HG03064 (cell line): ENCODE measurements around the gene ARSG.
"Not testable (repeated sequence)": the region's sequence is repeated elsewhere in the genome, so short reads cannot be mapped to it uniquely, and the experiment has no call there.

ENCODE experiments used
- ATAC-seq: cut with Tn5 transposase; IDR thresholded peaks from one replicate; pipeline ENCODE4 v1.9.1; 2021; ENCODE audit warnings: low read depth; ENCODE audit not compliant: unreplicated experiment

ARSG gene

GRCh38 chr17:68326681-68327080 lies 35.4 kb downstream of the ARSG start:
- no peak for ATAC-seq

GRCh38 chr17:68327823-68328557 lies 36.7 kb downstream of the ARSG start:
- ATAC-seq: no peak

DNA sequence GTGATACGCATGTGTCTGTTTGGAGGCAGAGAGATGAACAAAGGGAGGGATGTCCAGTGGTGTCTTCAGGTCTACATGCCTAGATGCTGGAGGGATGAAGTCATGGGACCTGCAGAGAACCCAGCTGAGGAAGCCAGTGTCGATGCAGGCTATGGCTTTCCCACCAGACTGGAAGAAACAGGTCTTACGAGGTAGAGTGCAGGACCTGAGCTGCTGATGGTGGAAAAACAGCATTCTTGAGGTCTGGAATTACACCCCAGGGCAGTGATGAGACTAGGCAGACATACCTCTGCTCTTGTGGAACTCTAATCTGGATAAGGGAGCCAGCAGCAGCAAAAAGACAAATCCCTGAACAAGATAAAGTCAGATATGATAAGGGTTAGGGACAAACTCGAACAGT lies 37.4 kb downstream of the ARSG start:
- no peak for ATAC-seq

- ATAC-seq: no peak
These were observed 38.0 kb downstream of the ARSG start for GRCh38 chr17:68329331-68329730.

DNA sequence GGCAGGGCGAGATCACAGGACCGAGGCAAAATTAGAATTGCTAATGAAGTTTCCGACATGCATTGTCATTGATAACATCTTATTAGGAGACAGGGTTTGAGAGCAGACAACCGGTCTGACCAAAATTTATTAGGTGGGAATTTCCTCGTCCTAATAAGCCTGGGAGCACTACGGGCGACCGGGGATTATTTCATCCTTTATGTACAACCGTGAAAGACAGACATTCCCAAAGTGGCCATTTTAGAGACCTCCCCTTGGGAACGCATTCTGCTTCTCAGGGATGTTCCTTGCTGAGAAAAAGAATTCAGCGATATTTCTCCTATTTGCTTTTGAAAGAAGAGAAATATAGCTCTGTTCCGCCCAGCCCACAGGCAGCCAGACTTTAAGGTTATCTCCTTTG lies 40.6 kb downstream of the ARSG start:
- not testable (repeated sequence) for ATAC-seq

- ATAC-seq: no peak
These were observed 43.1 kb downstream of the ARSG start for GRCh38 chr17:68334393-68334792.

- ATAC-seq: no peak
These were observed 50.2 kb downstream of the ARSG start for GRCh38 chr17:68341482-68341881.

- no peak for ATAC-seq
These were observed 52.7 kb downstream of the ARSG start for GRCh38 chr17:68343976-68344375.

DNA sequence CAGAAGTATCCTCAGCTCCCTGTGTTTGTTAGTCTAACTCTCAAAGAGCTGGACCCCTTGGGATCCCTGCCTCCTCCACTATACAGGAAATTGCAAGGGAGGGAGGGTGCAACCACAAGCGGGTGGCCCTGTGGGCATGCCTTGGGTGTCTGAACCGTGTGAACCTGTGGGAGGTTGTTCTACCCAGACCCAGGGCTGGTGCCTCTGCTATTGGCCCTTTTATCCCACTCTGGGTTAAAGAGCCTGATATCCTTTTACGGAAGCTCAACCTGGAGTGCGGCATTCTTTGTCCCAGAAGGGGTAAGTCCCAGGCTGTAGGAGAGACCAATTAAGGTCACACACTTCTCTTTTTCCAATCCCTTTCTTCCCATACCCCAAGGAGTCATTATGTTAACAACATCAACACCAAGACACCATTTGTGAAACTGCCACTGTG lies 53.4 kb downstream of the ARSG start:
- ATAC-seq: no peak

DNA sequence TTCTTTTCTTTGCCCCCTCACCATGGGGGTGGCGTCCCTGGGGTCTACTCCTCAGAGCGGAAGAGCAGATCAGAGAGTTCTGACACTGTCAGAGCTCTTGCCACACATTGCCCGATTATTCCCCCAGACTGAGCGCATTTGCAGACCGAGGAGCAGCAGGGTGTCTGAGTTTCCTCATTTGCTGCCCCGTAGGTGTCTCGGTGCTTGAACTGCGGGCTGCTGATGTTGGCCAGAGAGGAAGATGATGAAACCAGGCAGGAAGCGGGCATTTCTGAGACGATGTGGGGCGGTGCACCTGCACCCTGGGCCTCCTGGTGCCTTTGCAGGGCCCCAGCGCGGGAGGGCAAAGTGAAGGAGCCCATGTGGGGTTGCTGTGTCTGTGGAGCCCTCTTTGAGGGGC lies 55.2 kb downstream of the ARSG start:
- peak; percentile 72 for ATAC-seq

GRCh38 chr17:68347380-68347779 lies 56.1 kb downstream of the ARSG start:
- no peak for ATAC-seq

DNA sequence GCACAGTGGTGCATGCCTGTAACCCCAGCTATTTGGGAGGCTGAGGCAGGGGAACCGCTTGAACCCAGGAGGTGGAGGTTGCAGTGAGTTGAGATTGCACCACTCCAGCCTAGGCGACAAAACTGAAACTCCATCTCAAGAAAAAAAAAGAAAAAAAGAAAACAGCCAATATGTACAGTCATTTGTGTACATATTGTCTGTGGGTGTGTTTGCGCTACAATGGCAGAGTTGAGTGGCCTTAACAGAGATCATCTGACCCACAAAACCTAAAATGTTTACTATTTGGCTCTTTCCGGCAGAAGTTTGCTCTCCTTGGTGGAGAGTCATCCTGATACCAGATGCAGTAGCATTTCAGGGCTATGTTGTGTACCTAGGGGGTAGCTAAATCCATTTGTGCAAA lies 57.9 kb downstream of the ARSG start:
- ATAC-seq: no peak

DNA sequence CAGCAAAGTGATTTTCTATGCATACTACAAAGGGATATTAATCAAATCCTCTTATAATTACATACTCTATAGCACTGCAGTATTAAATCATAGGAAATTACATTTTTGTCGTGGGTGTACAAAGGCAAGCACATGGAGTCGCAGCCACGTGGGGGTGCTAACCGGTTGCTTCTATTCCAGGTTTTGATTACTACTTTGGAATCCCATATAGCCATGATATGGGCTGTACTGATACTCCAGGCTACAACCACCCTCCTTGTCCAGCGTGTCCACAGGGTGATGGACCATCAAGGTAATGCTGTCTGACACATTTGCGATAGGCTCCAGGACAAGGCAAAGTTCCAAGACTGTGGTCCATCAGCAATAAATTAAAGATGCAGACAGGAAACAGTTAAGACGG lies 60.1 kb downstream of the ARSG start:
- no peak for ATAC-seq

DNA sequence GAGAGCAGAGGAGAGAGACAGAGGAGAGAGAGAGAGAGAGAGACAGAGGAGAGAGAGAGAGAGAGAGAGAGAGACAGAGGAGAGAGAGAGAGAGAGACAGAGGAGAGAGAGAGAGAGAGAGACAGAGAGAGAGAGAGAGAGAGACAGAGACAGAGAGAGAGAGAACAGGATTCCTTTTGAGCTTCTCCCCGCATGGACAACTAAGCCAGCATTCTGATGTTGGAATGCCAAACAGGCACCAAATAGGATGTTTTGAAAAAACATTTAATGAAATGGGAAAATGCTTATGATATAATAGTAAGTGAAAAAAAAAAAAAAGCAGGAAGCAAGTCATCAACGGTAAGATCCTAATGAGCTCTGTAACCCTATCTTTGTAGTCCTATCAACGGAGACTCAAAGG lies 60.7 kb downstream of the ARSG start:
- no peak for ATAC-seq

- ATAC-seq: not testable (repeated sequence)
These were observed 61.4 kb downstream of the ARSG start for GRCh38 chr17:68352671-68353070.

DNA sequence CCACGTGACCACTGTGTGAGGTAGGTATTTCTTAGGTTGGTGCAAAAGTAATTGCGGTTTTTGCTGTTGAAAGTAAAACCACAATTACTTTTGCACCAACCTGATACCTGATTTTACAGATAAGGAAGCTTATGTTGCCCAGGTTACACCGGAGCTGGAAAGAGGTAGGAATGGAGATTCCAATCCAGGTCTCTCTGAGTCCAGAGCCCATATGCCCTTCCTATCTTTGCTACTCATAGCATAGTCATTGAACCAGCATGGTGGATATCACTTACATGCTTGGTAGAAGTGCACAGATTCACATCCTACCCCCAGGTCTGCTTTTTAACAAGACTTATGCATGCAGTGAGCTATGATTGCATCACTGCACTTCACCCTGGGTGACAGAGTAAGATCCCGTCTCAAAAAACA lies 61.8 kb downstream of the ARSG start:
- no peak for ATAC-seq

DNA sequence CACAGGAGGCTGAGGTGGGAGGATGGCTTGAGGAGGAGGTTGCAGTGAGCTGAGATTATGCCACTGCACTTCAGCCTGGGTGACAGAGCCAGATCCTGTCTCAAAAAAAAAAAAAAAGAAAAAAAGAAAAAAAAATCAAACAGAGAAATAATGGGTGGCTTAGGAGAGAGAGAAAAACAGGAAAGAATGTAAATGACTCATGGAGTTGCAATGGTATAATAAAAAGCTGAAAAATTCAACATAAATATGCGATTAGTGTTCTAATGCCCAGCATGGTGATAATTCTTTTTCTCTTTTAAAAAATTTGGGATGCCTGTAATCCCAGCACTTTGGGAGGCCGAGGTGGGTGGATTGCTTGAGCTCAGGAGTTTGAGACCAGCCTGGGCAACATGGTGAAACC lies 63.0 kb downstream of the ARSG start:
- ATAC-seq: not testable (repeated sequence)

GRCh38 chr17:68355108-68355507 lies 63.8 kb downstream of the ARSG start:
- ATAC-seq: not testable (repeated sequence)

- peak; percentile 90 for ATAC-seq
These were observed 65.2 kb downstream of the ARSG start for GRCh38 chr17:68356520-68356919.

DNA sequence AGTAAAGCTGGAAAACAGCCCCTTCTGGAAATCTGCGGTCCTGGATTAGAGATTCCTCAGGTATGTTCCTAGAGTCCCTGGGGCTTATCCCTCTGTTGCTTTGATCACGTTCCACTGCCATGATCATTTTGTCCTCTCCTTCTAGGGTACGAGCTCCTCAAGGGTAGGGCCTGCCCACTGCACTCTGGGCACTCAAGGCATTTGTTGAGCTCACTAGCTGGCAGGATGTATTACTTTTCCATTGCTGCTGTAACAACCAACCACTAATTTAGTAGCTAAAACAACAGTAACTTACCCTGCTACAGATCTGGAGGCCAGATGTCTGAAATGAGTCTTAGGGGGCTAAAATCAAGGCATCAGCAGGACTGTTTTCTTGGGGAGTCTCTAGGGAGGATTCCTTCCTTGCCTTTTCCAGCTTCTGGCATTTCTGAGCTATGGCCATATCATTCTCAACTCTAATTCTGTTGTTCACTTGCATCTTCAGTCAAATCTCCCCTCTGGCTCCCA lies 65.7 kb downstream of the ARSG start:
- no peak for ATAC-seq

- no peak for ATAC-seq
These were observed 66.6 kb downstream of the ARSG start for GRCh38 chr17:68357886-68358285.

GRCh38 chr17:68359791-68360535 lies 68.7 kb downstream of the ARSG start:
- ATAC-seq: no peak
